Lung microvascular endothelial cell (primary cell): Measurements from ENCODE around the gene ZNF486. TPM values are rescaled to one million over a fixed set of nuclear protein-coding genes. Genes with fewer than 3 reads are reported as not detected.
A peak's percentile ranks its signal among the peaks of the same experiment; 100 is the strongest.
"Not testable (repeated sequence)": the region's sequence is repeated elsewhere in the genome, so short reads cannot be mapped to it uniquely, and the experiment has no call there.

ENCODE experiments used
- DNase-seq, 2 donors: peaks; one replicate each; pipeline versions ENCODE4 v3.0.0 to v3.0.0-alpha.2; 2010; ENCODE audit warnings: low read depth in 2 of 2
- total RNA-seq: library from RNA; depleted of rRNA; stranded (reverse); fragments of >200 nt; gene quantifications from 2 replicates; pipeline ENCODE4 v1.2.1, GENCODE V29; 2014

ZNF486 gene
- total RNA-seq, 1 donor from 2014 or later = 9.1 TPM

GRCh38 chr19:20233105-20233504, 66.1 kb downstream of the ZNF486 start:
- no peak for DNase-seq

- DNase-seq = no peak
Measured at GRCh38 chr19:20235156-20235555, 68.1 kb downstream of the ZNF486 start.

- DNase-seq = peak; percentile 90
Measured at GRCh38 chr19:20237773-20238623, 71.0 kb downstream of the ZNF486 start.

GRCh38 chr19:20243629-20244028, 76.6 kb downstream of the ZNF486 start:
- no peak for DNase-seq

GRCh38 chr19:20244356-20244755, 77.3 kb downstream of the ZNF486 start:
- DNase-seq = no peak

- DNase-seq = no peak
Measured at GRCh38 chr19:20245309-20245708, 78.3 kb downstream of the ZNF486 start.

GRCh38 chr19:20247016-20247683, 80.1 kb downstream of the ZNF486 start:
- peak; percentile 2 to 21 for DNase-seq

GRCh38 chr19:20248258-20248657, 81.2 kb downstream of the ZNF486 start:
- DNase-seq = not testable (repeated sequence)

Other genes starting within 250 kb of the ZNF486 start
- gene ZNF682, start 127.7 kb upstream of the ZNF486 start, total RNA-seq = 1.1 and 4.0 TPM in 2 replicates
- 0.60 and 0.65 TPM in 2 replicates for gene ZNF90, start 89.2 kb upstream of the ZNF486 start, total RNA-seq